Uterus (tissue), 2 donors: ENCODE results near the gene MOB3A.

Experiments
- POLR2A ChIP-seq, 2 donors: fragments of 450-650 bp; IDR thresholded peaks; one replicate each; pipeline ENCODE4 v1.6.1; 2016; ENCODE audit warnings: antibody characterized with exemption in 2 of 2, mild to moderate bottlenecking in 1 of 2, moderate library complexity in 1 of 2
- TF ChIP-seq, protein P1 (sequence below), 4 experiments: fragments of 200-600 bp in 2 of 4; fragments of 450-650 bp in 2 of 4; sonication (generic) in 2 of 4; IDR thresholded peaks; one replicate each; pipeline ENCODE4 v1.5.1; 2016 to 2019; ENCODE audit warnings: antibody characterized with exemption in 4 of 4, mild to moderate bottlenecking in 2 of 4, moderate library complexity in 1 of 4

- TF ChIP-seq, protein P1, sequence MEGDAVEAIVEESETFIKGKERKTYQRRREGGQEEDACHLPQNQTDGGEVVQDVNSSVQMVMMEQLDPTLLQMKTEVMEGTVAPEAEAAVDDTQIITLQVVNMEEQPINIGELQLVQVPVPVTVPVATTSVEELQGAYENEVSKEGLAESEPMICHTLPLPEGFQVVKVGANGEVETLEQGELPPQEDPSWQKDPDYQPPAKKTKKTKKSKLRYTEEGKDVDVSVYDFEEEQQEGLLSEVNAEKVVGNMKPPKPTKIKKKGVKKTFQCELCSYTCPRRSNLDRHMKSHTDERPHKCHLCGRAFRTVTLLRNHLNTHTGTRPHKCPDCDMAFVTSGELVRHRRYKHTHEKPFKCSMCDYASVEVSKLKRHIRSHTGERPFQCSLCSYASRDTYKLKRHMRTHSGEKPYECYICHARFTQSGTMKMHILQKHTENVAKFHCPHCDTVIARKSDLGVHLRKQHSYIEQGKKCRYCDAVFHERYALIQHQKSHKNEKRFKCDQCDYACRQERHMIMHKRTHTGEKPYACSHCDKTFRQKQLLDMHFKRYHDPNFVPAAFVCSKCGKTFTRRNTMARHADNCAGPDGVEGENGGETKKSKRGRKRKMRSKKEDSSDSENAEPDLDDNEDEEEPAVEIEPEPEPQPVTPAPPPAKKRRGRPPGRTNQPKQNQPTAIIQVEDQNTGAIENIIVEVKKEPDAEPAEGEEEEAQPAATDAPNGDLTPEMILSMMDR (IDR thresholded peaks at IDR 0.05): no peak
- TF ChIP-seq POLR2A (IDR thresholded peaks at IDR 0.05): no peak
These were observed 25.7 kb downstream of the MOB3A start for GRCh38 chr19:2070436-2070827.
